Mucosa of rectum (tissue), 2 donors: Measurements from ENCODE around the gene CDC7.
A peak's percentile ranks its signal among the peaks of the same experiment; 100 is the strongest.
"Not testable (repeated sequence)": the region's sequence is repeated elsewhere in the genome, so short reads cannot be mapped to it uniquely, and the experiment has no call there.

Source experiments
- H3K27ac ChIP-seq, 2 donors: one replicate each; pipeline ENCODE4 v1.7.0; 2013; ENCODE audit warnings: inconsistent platforms in 2 of 2, low read depth in 2 of 2, low read length in 2 of 2
- H3K27me3 ChIP-seq, 2 donors: one replicate each; pipeline ENCODE4 v1.7.0; 2013; ENCODE audit warnings: low read length in 2 of 2; ENCODE audit not compliant: control insufficient read depth in 2 of 2, insufficient read depth in 2 of 2
- H3K36me3 ChIP-seq, 2 donors: one replicate each; pipeline ENCODE4 v1.7.0; 2013; ENCODE audit warnings: low read length in 2 of 2; ENCODE audit not compliant: control insufficient read depth in 2 of 2, insufficient read depth in 2 of 2
- H3K4me1 ChIP-seq, 2 donors: one replicate each; pipeline ENCODE4 v1.7.0; 2013; ENCODE audit warnings: low read length in 2 of 2, mild to moderate bottlenecking in 1 of 2; ENCODE audit not compliant: control insufficient read depth in 2 of 2, insufficient read depth in 2 of 2
- H3K4me3 ChIP-seq, 2 donors: one replicate each; pipeline ENCODE4 v1.7.0; 2013; ENCODE audit warnings: low read length in 2 of 2
- H3K9ac ChIP-seq, 2 donors: one replicate each; pipeline ENCODE4 v1.7.0; 2013; ENCODE audit warnings: low read length in 2 of 2, low read depth in 1 of 2, mild to moderate bottlenecking in 1 of 2
- H3K9me3 ChIP-seq, 2 donors: one replicate each; pipeline ENCODE4 v1.7.0; 2013; ENCODE audit warnings: low read length in 2 of 2; ENCODE audit not compliant: control insufficient read depth in 2 of 2
- donor health status: healthy.
- donor health status: Normal muscosa, but diverticular disease.

The CDC7 gene

GRCh38 chr1:91507328-91507727, 6.7 kb downstream of the CDC7 start:
- H3K4me1 ChIP-seq, result no peaks in the 10 kb centered on the region
- no peak overlapping the region for H3K27ac ChIP-seq
- H3K4me3 ChIP-seq, result no peak overlapping the region
- no peaks in the 10 kb centered on the region for H3K36me3 ChIP-seq
- no peaks in the 10 kb centered on the region for H3K9me3 ChIP-seq
- H3K27me3 ChIP-seq, result no peaks in the 10 kb centered on the region
- H3K9ac ChIP-seq, result no peak overlapping the region

GRCh38 chr1:91510754-91511153, 10.1 kb downstream of the CDC7 start:
- H3K9ac ChIP-seq, result no peak overlapping the region
- H3K36me3 ChIP-seq, result no peaks in the 10 kb centered on the region
- no peaks in the 10 kb centered on the region for H3K4me1 ChIP-seq
- no peaks in the 10 kb centered on the region for H3K9me3 ChIP-seq
- no peak overlapping the region for H3K4me3 ChIP-seq
- H3K27ac ChIP-seq, result no peak overlapping the region
- H3K27me3 ChIP-seq, result no peaks in the 10 kb centered on the region

GRCh38 chr1:91511386-91511785, 10.7 kb downstream of the CDC7 start:
- Histone ChIP-seq H3K9me3 (no peaks in the 10 kb centered on the region), H3K27ac (no peak overlapping the region), H3K4me3 (no peak overlapping the region), H3K4me1 (no peaks in the 10 kb centered on the region), H3K36me3 (no peaks in the 10 kb centered on the region), H3K9ac (no peak overlapping the region), H3K27me3 (no peaks in the 10 kb centered on the region)

- Histone ChIP-seq H3K9ac (no peak overlapping the region), H3K27ac (no peak overlapping the region), H3K27me3 (no peaks in the 10 kb centered on the region), H3K4me1 (no peaks in the 10 kb centered on the region), H3K4me3 (no peak overlapping the region), H3K36me3 (no peaks in the 10 kb centered on the region), H3K9me3 (no peaks in the 10 kb centered on the region)
These were observed 12.5 kb downstream of the CDC7 start for GRCh38 chr1:91513160-91513559.

- Histone ChIP-seq H3K9me3 (no peaks in the 10 kb centered on the region), H3K4me3 (no peak overlapping the region), H3K4me1 (no peaks in the 10 kb centered on the region), H3K9ac (no peak overlapping the region), H3K36me3 (no peaks in the 10 kb centered on the region), H3K27me3 (no peaks in the 10 kb centered on the region), H3K27ac (no peak overlapping the region)
These were observed 13.1 kb downstream of the CDC7 start for GRCh38 chr1:91513706-91514105.

- no peak overlapping the region for H3K9ac ChIP-seq
- no peaks in the 10 kb centered on the region for H3K27me3 ChIP-seq
- no peaks in the 10 kb centered on the region for H3K36me3 ChIP-seq
- no peaks in the 10 kb centered on the region for H3K4me1 ChIP-seq
- no peak overlapping the region for H3K27ac ChIP-seq
- H3K9me3 ChIP-seq, result no peaks in the 10 kb centered on the region
- no peak overlapping the region for H3K4me3 ChIP-seq
These were observed 15.3 kb downstream of the CDC7 start for GRCh38 chr1:91515994-91516393.

GRCh38 chr1:91516605-91517004, 16.0 kb downstream of the CDC7 start:
- H3K4me3 ChIP-seq, H3K9me3 ChIP-seq, H3K27ac ChIP-seq, H3K36me3 ChIP-seq, H3K9ac ChIP-seq, H3K27me3 ChIP-seq, H3K4me1 ChIP-seq: not testable (repeated sequence)

- not testable (repeated sequence) for H3K4me1 ChIP-seq, H3K9me3 ChIP-seq, H3K27ac ChIP-seq
These were observed 18.5 kb downstream of the CDC7 start for GRCh38 chr1:91519167-91519566.

GRCh38 chr1:91520942-91521507, 20.4 kb downstream of the CDC7 start:
- no peaks in the 10 kb centered on the region for H3K36me3 ChIP-seq
- no peaks in the 10 kb centered on the region for H3K27me3 ChIP-seq
- no peak overlapping the region for H3K27ac ChIP-seq
- no peaks in the 10 kb centered on the region for H3K9me3 ChIP-seq
- H3K4me3 ChIP-seq, result no peak overlapping the region
- H3K9ac ChIP-seq, result no peak overlapping the region
- no peaks in the 10 kb centered on the region for H3K4me1 ChIP-seq

More at GRCh38 chr1:91519167-91519566, 18.5 kb downstream of the CDC7 start:
- not testable (repeated sequence) for H3K27me3 ChIP-seq, H3K36me3 ChIP-seq, H3K4me3 ChIP-seq, H3K9ac ChIP-seq

GRCh38 chr1:91523482-91523881, 22.8 kb downstream of the CDC7 start:
- no peaks in the 10 kb centered on the region for H3K27me3 ChIP-seq
- H3K4me3 ChIP-seq, result no peak overlapping the region
- H3K9ac ChIP-seq, result no peak overlapping the region
- no peaks in the 10 kb centered on the region for H3K9me3 ChIP-seq
- H3K36me3 ChIP-seq, result no peaks in the 10 kb centered on the region
- H3K4me1 ChIP-seq, result no peaks in the 10 kb centered on the region
- H3K27ac ChIP-seq, result no peak overlapping the region

GRCh38 chr1:91526496-91526895, 25.8 kb downstream of the CDC7 start:
- no peaks in the 10 kb centered on the region for H3K4me1 ChIP-seq
- no peaks in the 10 kb centered on the region for H3K36me3 ChIP-seq
- no peaks in the 10 kb centered on the region for H3K27me3 ChIP-seq
- no peaks in the 10 kb centered on the region for H3K9me3 ChIP-seq
- H3K4me3 ChIP-seq, result no peak overlapping the region
- peak overlapping the region; percentile 7 to 12 for H3K27ac ChIP-seq
- no peak overlapping the region for H3K9ac ChIP-seq
